ENCODE data around the gene SNX7. TPM values are rescaled to one million over a fixed set of nuclear protein-coding genes. Genes with fewer than 3 reads are reported as not detected.

SNX7 gene
- total and polyA plus RNA-seq, 2 experiments from 2014 or later, result 30.0 to 76.1 TPM

- Histone ChIP-seq H3K4me1 (ENCODE audit: insufficient read depth) (no peaks in the 10 kb centered on the region), H2AFZ (no peak overlapping the region), H3K79me2 (peaks cover 54% of the 10 kb centered on the region), H3K27ac (no peak overlapping the region), H3K36me3 (replicated peaks; ENCODE audit: insufficient read depth, low read depth) (no peaks in the 10 kb centered on the region), H3K27me3 (no peaks in the 10 kb centered on the region), H3K9me3 (ENCODE audit: low read depth) (no peaks in the 10 kb centered on the region), H3K4me3 (no peak overlapping the region), H3K9me2 (replicated peaks; ENCODE audit: insufficient read depth) (no peaks in the 10 kb centered on the region), H3K4me2 (no peak overlapping the region), H4K20me1 (ENCODE audit: insufficient read depth, poor library complexity, severe bottlenecking) (peaks cover 3% of the 10 kb centered on the region)
- no peak for DNase-seq (ENCODE audit: low spot score)
- TF ChIP-seq EZH2phosphoT487 (IDR thresholded peaks at IDR 0.05; ENCODE audit: low read depth, severe bottlenecking, unreplicated experiment), result no peak
- TF ChIP-seq EZH2 (IDR thresholded peaks at IDR 0.05; ENCODE audit: borderline replicate concordance), result no peak
- no peak for TF ChIP-seq CTCF (IDR thresholded peaks at IDR 0.05; ENCODE audit: poor library complexity)
- 84% methylated on average over 4 of the region's 4 CpGs for WGBS (ENCODE audit: low lambda C conversion rate, missing lambda C conversion rate)
Measured at GRCh38 chr1:98677288-98677687, 15.8 kb downstream of the SNX7 start.

- Histone ChIP-seq H3K4me3 (no peak overlapping the region), H3K4me1 (ENCODE audit: insufficient read depth) (no peaks in the 10 kb centered on the region), H3K27ac (no peak overlapping the region), H3K27me3 (no peaks in the 10 kb centered on the region), H3K4me2 (no peak overlapping the region), H2AFZ (no peak overlapping the region), H3K9me2 (replicated peaks; ENCODE audit: insufficient read depth) (no peaks in the 10 kb centered on the region), H3K9me3 (ENCODE audit: low read depth) (no peaks in the 10 kb centered on the region), H3K79me2 (peaks cover 16% of the 10 kb centered on the region), H3K36me3 (replicated peaks; ENCODE audit: insufficient read depth, low read depth) (no peaks in the 10 kb centered on the region), H4K20me1 (ENCODE audit: insufficient read depth, poor library complexity, severe bottlenecking) (no peaks in the 10 kb centered on the region)
- no peak for DNase-seq (ENCODE audit: low spot score)
- TF ChIP-seq EZH2 (IDR thresholded peaks at IDR 0.05; ENCODE audit: borderline replicate concordance) (no peak), CTCF (IDR thresholded peaks at IDR 0.05; ENCODE audit: poor library complexity) (no peak), EZH2phosphoT487 (IDR thresholded peaks at IDR 0.05; ENCODE audit: low read depth, severe bottlenecking, unreplicated experiment) (no peak)
- 98% methylated on average over 3 of the region's 3 CpGs for WGBS (ENCODE audit: low lambda C conversion rate, missing lambda C conversion rate)
Measured at GRCh38 chr1:98681812-98682211, 20.3 kb downstream of the SNX7 start.

GRCh38 chr1:98688110-98688739 lies 26.7 kb downstream of the SNX7 start:
- WGBS (ENCODE audit: low lambda C conversion rate, missing lambda C conversion rate), result 84% methylated on average over 2 of the region's 2 CpGs
- Histone ChIP-seq H3K36me3 (replicated peaks; ENCODE audit: insufficient read depth, low read depth) (no peaks in the 10 kb centered on the region), H3K4me2 (no peak overlapping the region), H3K27ac (no peak overlapping the region), H3K9me3 (ENCODE audit: low read depth) (no peaks in the 10 kb centered on the region), H3K4me3 (no peak overlapping the region), H3K9me2 (replicated peaks; ENCODE audit: insufficient read depth) (no peaks in the 10 kb centered on the region), H4K20me1 (ENCODE audit: insufficient read depth, poor library complexity, severe bottlenecking) (no peaks in the 10 kb centered on the region), H3K79me2 (no peaks in the 10 kb centered on the region), H3K27me3 (no peaks in the 10 kb centered on the region), H3K4me1 (ENCODE audit: insufficient read depth) (no peaks in the 10 kb centered on the region), H2AFZ (no peak overlapping the region)
- DNase-seq (ENCODE audit: low spot score), result no peak
- TF ChIP-seq EZH2 (IDR thresholded peaks at IDR 0.05; ENCODE audit: borderline replicate concordance) (no peak), EZH2phosphoT487 (IDR thresholded peaks at IDR 0.05; ENCODE audit: low read depth, severe bottlenecking, unreplicated experiment) (no peak), CTCF (IDR thresholded peaks at IDR 0.05; ENCODE audit: poor library complexity) (no peak)
